ENCODE results near the gene NOTCH2.

DNA sequence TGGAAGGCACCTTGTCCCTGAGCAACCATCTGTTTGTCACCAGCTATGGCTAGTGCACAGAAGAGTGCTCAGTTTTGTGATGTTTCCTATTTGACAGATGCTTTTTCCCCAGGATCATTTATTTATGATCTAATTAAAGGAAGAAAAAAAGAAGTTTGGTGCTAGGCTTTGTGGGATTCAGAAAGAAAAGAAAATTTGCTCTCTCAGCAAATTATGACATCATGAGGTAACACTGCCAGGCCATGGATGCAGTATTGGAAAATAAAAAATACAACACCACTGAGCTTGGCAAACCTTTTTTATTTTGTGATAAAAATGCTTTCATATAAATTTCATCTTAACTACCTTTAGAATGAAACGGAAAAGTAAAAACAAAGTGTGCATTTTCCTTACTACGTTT, 157.7 kb downstream of the NOTCH2 start:
- TF ChIP-seq, protein P1, sequence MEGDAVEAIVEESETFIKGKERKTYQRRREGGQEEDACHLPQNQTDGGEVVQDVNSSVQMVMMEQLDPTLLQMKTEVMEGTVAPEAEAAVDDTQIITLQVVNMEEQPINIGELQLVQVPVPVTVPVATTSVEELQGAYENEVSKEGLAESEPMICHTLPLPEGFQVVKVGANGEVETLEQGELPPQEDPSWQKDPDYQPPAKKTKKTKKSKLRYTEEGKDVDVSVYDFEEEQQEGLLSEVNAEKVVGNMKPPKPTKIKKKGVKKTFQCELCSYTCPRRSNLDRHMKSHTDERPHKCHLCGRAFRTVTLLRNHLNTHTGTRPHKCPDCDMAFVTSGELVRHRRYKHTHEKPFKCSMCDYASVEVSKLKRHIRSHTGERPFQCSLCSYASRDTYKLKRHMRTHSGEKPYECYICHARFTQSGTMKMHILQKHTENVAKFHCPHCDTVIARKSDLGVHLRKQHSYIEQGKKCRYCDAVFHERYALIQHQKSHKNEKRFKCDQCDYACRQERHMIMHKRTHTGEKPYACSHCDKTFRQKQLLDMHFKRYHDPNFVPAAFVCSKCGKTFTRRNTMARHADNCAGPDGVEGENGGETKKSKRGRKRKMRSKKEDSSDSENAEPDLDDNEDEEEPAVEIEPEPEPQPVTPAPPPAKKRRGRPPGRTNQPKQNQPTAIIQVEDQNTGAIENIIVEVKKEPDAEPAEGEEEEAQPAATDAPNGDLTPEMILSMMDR (optimal IDR thresholded peaks at IDR 0.05 in 1 of 3, IDR thresholded peaks at IDR 0.05 in 1 of 3, conservative IDR thresholded peaks at IDR 0.05 in 1 of 3; ENCODE audit: extremely low read depth in 1 of 3, insufficient read depth in 2 of 3, low read length in 3 of 3) = no peak
- TF ChIP-seq EZH2 (IDR thresholded peaks at IDR 0.05; ENCODE audit: low read length) = no peak
